HepG2 (cell line): ENCODE data around the gene SNRPB2. TPM values are rescaled to one million over a fixed set of nuclear protein-coding genes. Genes with fewer than 3 reads are reported as not detected.

Source experiments
- CEBPG ChIP-seq: IDR thresholded peaks from 2 replicates; pipeline ENCODE4 v1.6.1; 2016
- FOXP1 ChIP-seq, 2 experiments: fragments of 450-650 bp in 1 of 2; IDR thresholded peaks; 2 replicates each; pipeline ENCODE4 v1.6.1; 2017 to 2018; ENCODE audit warnings: antibody characterized with exemption in 1 of 2
- GABPA ChIP-seq, 2 experiments: IDR thresholded peaks; 2 replicates each; pipeline ENCODE4 v1.6.1; 2011 to 2016; ENCODE audit warnings: low read depth in 2 of 2, low read length in 1 of 2, missing biosample characterization in 1 of 2, missing genetic modification characterization in 1 of 2
- GATAD1 ChIP-seq: IDR thresholded peaks from 2 replicates; pipeline ENCODE4 v1.6.1; 2016; ENCODE audit warnings: missing genetic modification reagents, missing compliant biosample characterization
- HMGXB3 ChIP-seq: sonication (generic); formaldehyde crosslinking; IDR thresholded peaks from 2 replicates; pipeline ENCODE4 v1.4.0; 2020; ENCODE audit warnings: missing genetic modification reagents, borderline replicate concordance
- HMGXB4 ChIP-seq, 2 experiments: sonication (generic) in 1 of 2; formaldehyde crosslinking in 1 of 2; IDR thresholded peaks; 2 replicates each; pipeline versions ENCODE4 v1.4.0 to v1.6.1; 2018 to 2020; ENCODE audit warnings: missing genetic modification reagents in 2 of 2, borderline replicate concordance in 1 of 2, low read depth in 1 of 2, mild to moderate bottlenecking in 1 of 2, missing biosample characterization in 1 of 2
- HOXA7 ChIP-seq: sonication (generic); formaldehyde crosslinking; IDR thresholded peaks from 2 replicates; pipeline ENCODE4 v1.8.1; 2022; ENCODE audit warnings: mild to moderate bottlenecking, missing genetic modification reagents, moderate library complexity
- PCBP2 ChIP-seq: fragments of 200-400 bp; formaldehyde crosslinking; optimal IDR thresholded peaks from 2 replicates; pipeline ENCODE3; 2018; ENCODE audit warnings: low read length, low read depth; ENCODE audit not compliant: poor library complexity, severe bottlenecking
- PRDM10 ChIP-seq: sonication (generic); formaldehyde crosslinking; IDR thresholded peaks from 2 replicates; pipeline ENCODE4 v1.4.0; 2020; ENCODE audit warnings: low read depth, missing genetic modification reagents
- ZIK1 ChIP-seq: sonication (generic); formaldehyde crosslinking; IDR thresholded peaks from 2 replicates; pipeline ENCODE4 v1.5.0; 2020; ENCODE audit warnings: mild to moderate bottlenecking, low read depth, missing genetic modification reagents, borderline replicate concordance
- ZNF510 ChIP-seq: sonication (generic); formaldehyde crosslinking; IDR thresholded peaks from 2 replicates; pipeline ENCODE4 v1.4.0; 2020; ENCODE audit warnings: low read depth, mild to moderate bottlenecking, missing genetic modification reagents
- ZNF556 ChIP-seq: sonication (generic); formaldehyde crosslinking; IDR thresholded peaks from 2 replicates; pipeline ENCODE4 v1.4.0; 2020; ENCODE audit warnings: mild to moderate bottlenecking, missing genetic modification reagents, borderline replicate concordance
- ZNF614 ChIP-seq: IDR thresholded peaks from 2 replicates; pipeline ENCODE4 v1.6.1; 2018; ENCODE audit warnings: missing biosample characterization, missing genetic modification reagents, inconsistent platforms, borderline replicate concordance
- polyA plus RNA-seq, 8 experiments: library from polyadenylated mRNA; depleted of rRNA in 3 of 8; stranded (reverse) in 7 of 8; unstranded in 1 of 8; fragments of >200 nt; fragmentation: Illumina TruSeq in 4 of 8; extraction: Trizol in 4 of 8; gene quantifications; 2 replicates each; pipeline versions ENCODE4 v1.2.1 to v1.2.3, GENCODE V29; 2011 to 2016; ENCODE audit warnings: low read depth in 4 of 8, missing spikeins in 1 of 8, mixed read lengths in 1 of 8; ENCODE audit not compliant: insufficient read depth in 1 of 8
- total RNA-seq, 5 experiments: library from RNA; depleted of rRNA; stranded (reverse); fragments of >200 nt; fragmentation: Illumina TruSeq; extraction: Trizol; gene quantifications; 2 replicates each; pipeline ENCODE4 v1.2.3, GENCODE V29; 2016; ENCODE audit warnings: low read depth in 1 of 5
- TF ChIP-seq, protein P1 (sequence below): sonication (generic); formaldehyde crosslinking; IDR thresholded peaks from 2 replicates; pipeline ENCODE4 v1.5.0; 2020; ENCODE audit warnings: mild to moderate bottlenecking, missing genetic modification reagents

Gene SNRPB2
- total and polyA plus RNA-seq, 2 of the 13 experiments (the other 11 are each of a cell fraction or from before 2014, with no cell fraction given), result 107 to 204 TPM

- TF ChIP-seq HMGXB3 (CRISPR knock-in tag) (peak; percentile 73), HOXA7 (CRISPR knock-in tag) (no peak), ZIK1 (CRISPR knock-in tag) (no peak), GATAD1 (peak; percentile 33; the same call in 1 of the 2 replicates), ZNF614 (CRISPR knock-in tag) (no peak), ZNF510 (CRISPR knock-in tag) (no peak), GABPA (IDR thresholded peaks at IDR 0.05; ENCODE audit: low read depth, low read length) (no peak), GABPA (CRISPR knock-in tag; IDR thresholded peaks at IDR 0.05; ENCODE audit: low read depth) (no peak), CEBPG (CRISPR knock-in tag) (no peak), HMGXB4 (CRISPR knock-in tag; IDR thresholded peaks at IDR 0.05; ENCODE audit: borderline replicate concordance in 1 of 2, low read depth in 1 of 2) (peak in 1 of 2 experiments; percentile 58; a peak in 1 of 4 replicates), ZNF556 (CRISPR knock-in tag) (no peak), PCBP2 (no peak), FOXP1 (IDR thresholded peaks at IDR 0.05) (no peak), FOXP1 (CRISPR knock-in tag; IDR thresholded peaks at IDR 0.05) (0 out of 2 replicates have a peak, but pooled peaks have one; percentile 6), PRDM10 (CRISPR knock-in tag) (no peak)
- TF ChIP-seq, protein P1, sequence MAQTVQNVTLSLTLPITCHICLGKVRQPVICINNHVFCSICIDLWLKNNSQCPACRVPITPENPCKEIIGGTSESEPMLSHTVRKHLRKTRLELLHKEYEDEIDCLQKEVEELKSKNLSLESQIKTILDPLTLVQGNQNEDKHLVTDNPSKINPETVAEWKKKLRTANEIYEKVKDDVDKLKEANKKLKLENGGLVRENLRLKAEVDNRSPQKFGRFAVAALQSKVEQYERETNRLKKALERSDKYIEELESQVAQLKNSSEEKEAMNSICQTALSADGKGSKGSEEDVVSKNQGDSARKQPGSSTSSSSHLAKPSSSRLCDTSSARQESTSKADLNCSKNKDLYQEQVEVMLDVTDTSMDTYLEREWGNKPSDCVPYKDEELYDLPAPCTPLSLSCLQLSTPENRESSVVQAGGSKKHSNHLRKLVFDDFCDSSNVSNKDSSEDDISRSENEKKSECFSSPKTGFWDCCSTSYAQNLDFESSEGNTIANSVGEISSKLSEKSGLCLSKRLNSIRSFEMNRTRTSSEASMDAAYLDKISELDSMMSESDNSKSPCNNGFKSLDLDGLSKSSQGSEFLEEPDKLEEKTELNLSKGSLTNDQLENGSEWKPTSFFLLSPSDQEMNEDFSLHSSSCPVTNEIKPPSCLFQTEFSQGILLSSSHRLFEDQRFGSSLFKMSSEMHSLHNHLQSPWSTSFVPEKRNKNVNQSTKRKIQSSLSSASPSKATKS (CRISPR knock-in tag), result peak; percentile 55; the same call in 1 of the 2 replicates
Measured at GRCh38 chr20:16761305-16761829, 31.5 kb downstream of the SNRPB2 start (continued).
